ENCODE measurements around the gene L3MBTL4.

- TF ChIP-seq CTCF (IDR thresholded peaks at IDR 0.05) (no peak), EZH2phosphoT487 (IDR thresholded peaks at IDR 0.05) (no peak), EZH2 (IDR thresholded peaks at IDR 0.05) (no peak)
These were observed 318.0 kb downstream of the L3MBTL4 start for GRCh38 chr18:6096730-6097129.

Data from neural progenitor cell (in vitro differentiated cells).